Left lung (tissue), 10 donors: ENCODE measurements around the gene LIN28A. TPM values are rescaled to one million over a fixed set of nuclear protein-coding genes. Genes with fewer than 3 reads are reported as not detected.

Experiments used
- ATAC-seq: fragments of 200-7000 bp; cut with Tn5 transposase; one replicate; pipeline ENCODE4 v1.9.1; 2020; ENCODE audit warnings: moderate library complexity
- DNase-seq, 4 donors: peaks; one replicate each; pipeline ENCODE4 v3.0.0-alpha.2; 2013 to 2020
- H3K27ac ChIP-seq, 2 donors: fragments of 200-600 bp; sonication (generic) in 1 of 2; one replicate each; pipeline versions ENCODE4 v1.5.0 to v1.8.0; 2020 to 2021
- H3K27me3 ChIP-seq, 2 donors: fragments of 200-600 bp; sonication (generic) in 1 of 2; one replicate each; pipeline versions ENCODE4 v1.5.0 to v1.8.0; 2020 to 2021
- H3K36me3 ChIP-seq, 2 donors: fragments of 200-600 bp; sonication (generic) in 1 of 2; one replicate each; pipeline versions ENCODE4 v1.5.0 to v1.8.0; 2020 to 2021
- H3K4me1 ChIP-seq, 2 donors: fragments of 200-600 bp; one replicate each; pipeline ENCODE4 v1.8.0; 2021
- H3K4me3 ChIP-seq, 2 donors: fragments of 200-600 bp; sonication (generic) in 1 of 2; one replicate each; pipeline versions ENCODE4 v1.5.0 to v1.8.0; 2020 to 2021; ENCODE audit warnings: mild to moderate bottlenecking in 1 of 2
- H3K9me3 ChIP-seq, 2 donors: fragments of 200-600 bp; sonication (generic) in 1 of 2; one replicate each; pipeline versions ENCODE4 v1.5.0 to v1.8.0; 2020 to 2021
- intact Hi-C, 2 donors: fragments of 100-400 bp; cut with DNase I; formaldehyde crosslinking; loops; one replicate each; pipeline versions ENCODE4 v1.11.2 to v1.14.2; 2022
- polyA plus RNA-seq, 6 donors: library from polyadenylated mRNA; unstranded; fragments of 120-200 nt; gene quantifications; one replicate each; pipeline ENCODE4 v1.2.1, GENCODE V29; 2013; ENCODE audit not compliant: insufficient read length in 6 of 6
- total RNA-seq, 2 donors: library from RNA; stranded (reverse); fragmentation: NEBNext Ultra II Directional; extraction: Animal tissue kit (Norgen Biotek cat#: 25700); gene quantifications; one replicate each; pipeline ENCODE4 v1.2.1, GENCODE V29; 2021
- TF ChIP-seq, protein P1 (sequence below), 2 donors: fragments of 200-600 bp; sonication (generic) in 1 of 2; IDR thresholded peaks; one replicate each; pipeline versions ENCODE4 v1.5.0 to v1.8.0; 2021; ENCODE audit warnings: antibody characterized with exemption in 2 of 2
- donor health status: DM: no; HTN: yes; CAD: no.
- donor health status: DM: no; HTN: no; CAD: no.

LIN28A gene
- total and polyA plus RNA-seq, 8 donors, result 0.06 to 0.11 (median 0.10) TPM; not detected in 2

GRCh38 chr1:26387447-26387846 is 23.2 kb upstream of the LIN28A start:
- peaks cover 0 to 25% of the 10 kb centered on the region in 2 donors for H3K27me3 ChIP-seq
- TF ChIP-seq, protein P1, sequence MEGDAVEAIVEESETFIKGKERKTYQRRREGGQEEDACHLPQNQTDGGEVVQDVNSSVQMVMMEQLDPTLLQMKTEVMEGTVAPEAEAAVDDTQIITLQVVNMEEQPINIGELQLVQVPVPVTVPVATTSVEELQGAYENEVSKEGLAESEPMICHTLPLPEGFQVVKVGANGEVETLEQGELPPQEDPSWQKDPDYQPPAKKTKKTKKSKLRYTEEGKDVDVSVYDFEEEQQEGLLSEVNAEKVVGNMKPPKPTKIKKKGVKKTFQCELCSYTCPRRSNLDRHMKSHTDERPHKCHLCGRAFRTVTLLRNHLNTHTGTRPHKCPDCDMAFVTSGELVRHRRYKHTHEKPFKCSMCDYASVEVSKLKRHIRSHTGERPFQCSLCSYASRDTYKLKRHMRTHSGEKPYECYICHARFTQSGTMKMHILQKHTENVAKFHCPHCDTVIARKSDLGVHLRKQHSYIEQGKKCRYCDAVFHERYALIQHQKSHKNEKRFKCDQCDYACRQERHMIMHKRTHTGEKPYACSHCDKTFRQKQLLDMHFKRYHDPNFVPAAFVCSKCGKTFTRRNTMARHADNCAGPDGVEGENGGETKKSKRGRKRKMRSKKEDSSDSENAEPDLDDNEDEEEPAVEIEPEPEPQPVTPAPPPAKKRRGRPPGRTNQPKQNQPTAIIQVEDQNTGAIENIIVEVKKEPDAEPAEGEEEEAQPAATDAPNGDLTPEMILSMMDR (IDR thresholded peaks at IDR 0.05), result no peak
- H3K4me3 ChIP-seq, result no peak overlapping the region
- H3K36me3 ChIP-seq, result no peaks in the 10 kb centered on the region
- no peaks in the 10 kb centered on the region for H3K4me1 ChIP-seq
- DNase-seq (no peak), ATAC-seq (no peak)
- no peaks in the 10 kb centered on the region for H3K9me3 ChIP-seq
- intact Hi-C loops, result no loop called here
- H3K27ac ChIP-seq, result no peak overlapping the region

- DNase-seq, result no peak
- Histone ChIP-seq H3K4me1 (no peaks in the 10 kb centered on the region), H3K27me3 (peaks cover 0 to 26% of the 10 kb centered on the region in 2 donors), H3K4me3 (no peak overlapping the region), H3K9me3 (no peaks in the 10 kb centered on the region), H3K36me3 (no peaks in the 10 kb centered on the region), H3K27ac (no peak overlapping the region)
- TF ChIP-seq, protein P1 (IDR thresholded peaks at IDR 0.05), result no peak
- no peak for ATAC-seq
- intact Hi-C loops, result no loop called here
These were observed 21.7 kb upstream of the LIN28A start for GRCh38 chr1:26388791-26389445.

DNA sequence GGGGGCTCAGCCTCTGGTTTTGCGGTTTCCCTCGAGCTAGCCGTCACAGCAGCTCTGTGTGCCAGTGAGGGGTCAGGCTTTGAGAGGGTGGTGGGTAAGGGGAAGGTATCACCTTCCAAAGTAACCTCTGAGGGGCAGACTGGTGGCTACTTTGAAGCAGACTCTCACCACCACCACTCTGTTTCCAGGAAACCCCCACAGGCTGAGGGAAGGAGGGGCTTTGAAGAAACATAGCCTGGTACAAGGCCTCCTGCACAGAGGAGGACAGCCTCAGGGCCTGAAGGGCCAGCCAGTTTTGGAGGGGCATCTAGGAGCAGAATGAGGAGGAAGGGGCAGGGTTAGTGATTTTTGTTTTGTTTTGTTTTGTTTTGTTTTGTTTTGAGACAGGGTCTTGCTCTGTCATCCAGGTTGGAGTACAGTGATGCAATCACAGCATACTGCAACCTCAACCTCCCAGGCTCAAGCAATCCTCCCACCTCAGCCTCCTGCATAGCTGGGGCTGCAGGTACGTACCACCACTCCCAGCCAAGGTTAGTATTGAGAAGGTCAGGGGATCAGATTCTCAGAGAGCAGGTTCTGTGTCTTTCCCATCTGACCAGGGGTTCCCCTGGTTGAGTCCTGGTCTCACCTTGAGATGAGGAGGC is 20.9 kb upstream of the LIN28A start:
- TF ChIP-seq, protein P1 (IDR thresholded peaks at IDR 0.05), result no peak
- H3K36me3 ChIP-seq, result no peaks in the 10 kb centered on the region
- ATAC-seq (no peak), DNase-seq (no peak)
- H3K27me3 ChIP-seq, result peaks cover 0 to 26% of the 10 kb centered on the region in 2 donors
- H3K27ac ChIP-seq, result no peak overlapping the region
- intact Hi-C loops, result no loop called here
- no peak overlapping the region for H3K4me3 ChIP-seq
- H3K9me3 ChIP-seq, result no peaks in the 10 kb centered on the region
- no peaks in the 10 kb centered on the region for H3K4me1 ChIP-seq

GRCh38 chr1:26391450-26391849 is 19.2 kb upstream of the LIN28A start:
- intact Hi-C loops, result no loop called here
- Histone ChIP-seq H3K4me3 (no peak overlapping the region), H3K27ac (no peak overlapping the region), H3K4me1 (no peaks in the 10 kb centered on the region), H3K27me3 (peaks cover 0 to 19% of the 10 kb centered on the region in 2 donors), H3K9me3 (no peaks in the 10 kb centered on the region), H3K36me3 (no peaks in the 10 kb centered on the region)
- TF ChIP-seq, protein P1 (IDR thresholded peaks at IDR 0.05), result peak; percentile 19 to 30
- ATAC-seq (peak; percentile 40), DNase-seq (no peak)

- TF ChIP-seq, protein P1 (IDR thresholded peaks at IDR 0.05), result no peak
- no peak for ATAC-seq
- Histone ChIP-seq H3K36me3 (no peaks in the 10 kb centered on the region), H3K27me3 (peaks cover 0 to 15% of the 10 kb centered on the region in 2 donors), H3K27ac (no peak overlapping the region), H3K4me1 (no peaks in the 10 kb centered on the region), H3K4me3 (no peak overlapping the region), H3K9me3 (no peaks in the 10 kb centered on the region)
- intact Hi-C loops, result no loop called here
- DNase-seq, result no peak
These were observed 14.9 kb upstream of the LIN28A start for GRCh38 chr1:26395754-26396153.
